GM21576 (cell line): ENCODE measurements around the gene GJD3.

ENCODE experiments used
- ATAC-seq: cut with Tn5 transposase; IDR thresholded peaks from one replicate; pipeline ENCODE4 v1.9.1; 2021; ENCODE audit warnings: mild to moderate bottlenecking, moderate library complexity; ENCODE audit not compliant: unreplicated experiment

Gene GJD3

DNA sequence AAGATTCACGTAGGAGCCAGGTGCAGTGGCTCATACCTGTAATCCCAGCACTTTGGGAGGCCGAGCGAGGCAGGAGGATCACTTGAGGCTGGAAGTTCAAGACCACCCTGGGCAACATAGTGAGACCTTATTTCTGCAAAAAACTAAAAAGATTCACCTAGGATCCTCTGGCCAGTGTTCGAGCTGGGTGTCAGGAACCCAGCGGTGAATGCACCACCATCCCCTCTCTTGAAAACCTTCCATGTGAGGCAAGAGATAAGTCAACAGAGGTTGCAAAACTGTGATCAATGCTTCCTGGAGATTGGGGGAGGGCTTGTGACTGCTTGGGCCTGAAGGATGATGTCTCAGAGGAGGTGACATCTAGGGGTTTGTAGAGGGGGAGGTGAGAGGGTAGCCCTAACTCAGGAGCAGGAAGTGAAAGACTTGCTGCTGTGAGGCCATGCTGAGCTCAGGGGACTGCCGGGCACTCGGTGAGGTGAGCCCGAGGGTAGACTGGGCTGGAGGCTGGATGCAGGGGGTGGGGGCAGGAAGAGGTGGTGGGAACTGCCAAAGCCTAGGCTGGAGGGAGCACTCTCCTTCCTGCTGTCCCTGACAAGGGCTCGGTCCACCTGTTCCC, 11.7 kb downstream of the GJD3 start:
- ATAC-seq = no peak

DNA sequence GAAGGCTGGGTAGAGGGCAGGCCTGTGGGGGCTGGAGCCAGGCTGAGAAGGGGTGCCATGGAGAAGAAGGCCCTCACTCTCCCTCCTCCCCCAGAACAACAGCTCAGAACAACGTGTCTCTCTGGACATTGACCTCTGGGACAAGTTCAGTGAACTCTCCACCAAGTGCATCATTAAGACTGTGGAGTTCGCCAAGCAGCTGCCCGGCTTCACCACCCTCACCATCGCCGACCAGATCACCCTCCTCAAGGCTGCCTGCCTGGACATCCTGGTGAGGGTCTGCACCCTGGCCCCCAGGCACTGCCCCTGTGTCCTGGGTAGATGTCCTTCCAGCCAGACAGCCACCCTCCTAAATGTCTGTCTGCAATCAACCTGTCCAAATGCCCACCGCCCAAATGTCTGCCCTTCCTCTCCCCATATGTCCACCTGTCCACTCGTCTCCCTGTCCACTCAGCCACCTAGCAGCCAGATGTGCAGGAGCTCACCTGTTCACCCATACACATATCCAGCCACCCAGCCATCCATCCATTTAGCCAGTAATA, 12.2 kb downstream of the GJD3 start:
- ATAC-seq = no peak

DNA sequence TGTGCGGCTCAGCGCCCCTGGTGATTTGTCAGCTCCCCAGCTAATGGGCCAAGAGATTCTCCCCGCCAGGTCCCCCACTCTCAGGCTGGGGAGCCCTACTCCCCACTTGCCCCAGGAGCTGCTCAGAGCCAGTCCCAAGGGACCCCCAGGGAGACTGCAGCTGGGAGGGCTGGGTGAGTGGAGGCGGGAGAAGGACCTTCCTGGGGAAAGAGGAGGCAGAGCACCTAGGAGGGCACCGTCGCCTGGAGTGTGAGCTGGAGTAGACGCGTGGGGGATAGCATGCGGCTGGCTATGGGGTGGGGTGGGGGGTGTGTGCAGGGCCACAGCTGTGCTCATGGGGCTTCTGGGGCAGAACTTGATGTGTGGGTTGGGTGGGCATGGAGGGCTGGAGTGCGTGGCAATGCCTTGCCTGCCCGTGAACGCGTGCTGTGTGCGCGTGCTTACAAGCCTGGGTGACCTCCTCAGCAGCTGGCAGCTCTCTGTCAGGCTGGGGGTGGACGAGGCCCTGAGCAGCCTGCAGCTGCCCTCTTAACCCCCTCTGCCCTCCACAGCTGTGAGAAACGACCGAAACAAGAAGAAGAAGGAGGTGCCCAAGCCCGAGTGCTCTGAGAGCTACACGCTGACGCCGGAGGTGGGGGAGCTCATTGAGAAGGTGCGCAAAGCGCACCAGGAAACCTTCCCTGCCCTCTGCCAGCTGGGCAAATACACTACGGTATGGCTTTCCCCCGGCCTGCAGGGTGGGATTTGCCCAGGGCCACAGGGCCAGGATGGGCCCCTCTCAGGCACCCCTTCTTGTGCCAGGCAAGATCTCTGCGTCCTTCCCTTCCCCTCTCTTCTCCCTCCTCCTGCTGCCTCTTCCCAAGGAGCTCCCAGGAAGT, 12.9 kb downstream of the GJD3 start:
- ATAC-seq = no peak

DNA sequence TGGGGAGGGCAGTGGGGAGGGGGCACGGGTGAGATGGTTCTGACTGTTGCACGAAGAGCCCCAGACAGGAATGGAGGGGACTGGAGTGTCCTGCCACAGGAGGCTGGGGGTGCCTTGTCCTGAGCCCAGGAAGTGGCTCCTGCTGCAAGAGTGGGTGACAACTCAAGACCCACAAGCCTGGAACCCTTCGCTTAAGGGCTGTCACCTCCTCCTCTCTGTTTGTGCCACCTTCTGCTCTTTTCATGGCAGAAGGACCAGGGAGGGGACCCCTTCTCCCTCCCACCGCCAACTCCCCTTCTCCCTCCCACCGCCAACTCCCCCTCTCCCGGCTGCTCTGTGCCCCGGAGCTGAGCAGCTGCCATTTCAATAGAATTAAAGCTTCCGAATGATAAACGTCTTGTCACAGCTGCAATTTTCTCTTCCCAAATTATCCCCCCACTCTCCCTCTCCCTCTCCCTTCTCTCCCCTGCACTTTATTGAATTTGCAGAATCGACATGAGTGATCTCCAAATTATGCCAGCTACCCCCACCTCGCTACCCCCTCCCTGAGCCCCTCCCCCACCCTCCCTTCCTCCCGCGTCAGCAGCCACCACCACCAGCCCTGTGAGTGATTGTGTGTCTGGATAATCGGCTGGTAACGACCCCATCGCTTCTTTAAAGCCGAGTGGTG, 13.7 kb downstream of the GJD3 start:
- no peak for ATAC-seq

DNA sequence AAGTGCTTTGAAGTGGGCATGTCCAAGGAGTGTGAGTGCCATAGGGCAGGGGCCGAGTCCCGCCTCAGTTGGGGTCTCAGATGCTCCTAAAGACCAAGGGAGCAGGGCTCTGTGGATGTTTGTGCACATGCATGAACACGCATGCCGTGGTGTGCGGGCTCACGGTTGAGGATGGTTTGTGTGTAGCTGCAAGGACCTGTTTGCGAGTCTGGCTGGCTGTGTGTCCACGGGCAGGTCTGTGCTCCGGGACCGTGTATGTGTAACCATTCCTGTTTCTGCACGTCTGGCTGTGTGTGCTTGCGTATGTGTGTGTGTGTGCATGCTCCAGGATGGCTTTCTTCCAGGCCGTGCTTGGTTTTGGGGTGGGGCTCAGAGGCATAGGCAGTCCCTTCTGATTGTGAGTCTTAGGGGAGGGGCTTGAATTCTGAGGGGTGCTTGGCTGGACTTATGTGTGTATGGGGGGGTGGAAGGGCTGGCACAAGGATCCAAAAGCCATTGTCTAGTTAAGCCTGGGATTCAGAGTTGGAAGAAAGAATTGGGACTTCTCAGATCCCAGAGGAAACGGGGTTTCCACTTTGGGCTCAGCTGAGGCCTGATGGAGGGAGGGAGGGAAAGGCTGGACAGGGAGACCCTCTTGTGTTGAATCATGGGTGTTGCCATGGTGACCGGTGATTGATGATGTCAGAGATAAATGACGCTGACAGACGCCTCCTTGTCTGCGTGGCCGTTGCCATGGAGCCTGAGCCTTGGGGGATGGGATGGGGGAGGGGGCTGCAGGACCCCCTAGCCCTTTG, 14.4 kb downstream of the GJD3 start:
- ATAC-seq = no peak

DNA sequence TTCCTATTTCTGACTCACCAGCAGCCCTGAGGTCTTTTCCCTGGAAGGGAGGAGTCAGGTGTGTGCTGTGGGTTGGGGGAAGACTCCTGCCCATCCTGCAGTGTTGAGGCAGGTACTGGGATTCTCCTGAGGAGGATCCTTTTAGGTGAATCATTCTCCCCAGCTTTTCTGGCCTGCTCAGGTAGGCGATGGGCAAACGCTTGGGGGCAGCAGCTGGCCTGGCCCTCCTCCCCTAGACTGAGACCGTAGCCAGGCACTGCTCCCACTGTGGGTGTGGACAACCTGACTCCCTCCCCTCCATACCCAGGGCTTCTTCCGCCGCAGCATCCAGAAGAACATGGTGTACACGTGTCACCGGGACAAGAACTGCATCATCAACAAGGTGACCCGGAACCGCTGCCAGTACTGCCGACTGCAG, 15.1 kb downstream of the GJD3 start:
- no peak for ATAC-seq

DNA sequence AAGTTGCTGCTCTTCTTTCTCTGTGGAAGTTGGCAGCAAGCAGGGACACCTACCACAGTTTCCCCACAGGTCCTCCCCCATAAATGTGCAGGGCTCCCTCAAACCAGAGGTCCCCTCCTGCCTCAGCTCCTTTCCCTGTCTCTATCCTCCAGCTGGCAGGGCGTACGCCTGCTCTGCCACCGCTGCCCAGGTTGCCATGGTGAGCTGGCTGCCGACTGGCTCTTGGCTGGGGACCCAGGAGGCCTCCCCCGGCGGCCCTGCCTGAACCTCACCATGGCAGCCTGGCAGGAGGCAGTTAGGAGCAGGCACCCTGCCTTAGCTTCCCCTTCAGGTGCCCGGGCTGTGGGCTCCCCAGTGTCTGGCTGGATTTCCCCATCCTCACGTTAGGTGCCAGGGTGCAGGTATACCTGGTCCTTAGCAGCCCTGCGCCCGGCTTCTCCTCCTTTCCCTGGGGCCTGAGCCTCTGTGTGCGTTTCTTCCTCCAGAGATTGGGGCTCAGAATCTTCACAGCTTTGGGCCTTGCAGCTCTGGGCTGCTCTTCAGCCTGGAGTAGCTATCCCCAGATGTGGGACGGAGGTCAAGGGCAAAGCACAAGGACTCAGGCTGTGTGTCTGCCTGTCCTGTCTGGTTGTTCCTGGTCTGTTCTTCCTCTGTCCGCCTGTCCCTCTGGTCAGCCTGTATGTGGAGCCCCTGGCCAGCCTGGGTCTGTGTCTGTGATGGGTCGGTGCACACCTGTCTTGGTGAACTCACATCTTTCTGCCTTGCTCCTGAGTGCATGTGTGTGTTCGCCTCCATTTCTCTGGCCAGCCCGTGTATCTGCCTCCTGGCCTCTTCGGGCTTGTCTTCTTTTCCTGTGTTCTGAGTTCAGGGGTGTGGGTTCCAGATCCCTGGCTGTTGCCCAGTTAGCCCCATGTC, 15.7 kb downstream of the GJD3 start:
- ATAC-seq = no peak

DNA sequence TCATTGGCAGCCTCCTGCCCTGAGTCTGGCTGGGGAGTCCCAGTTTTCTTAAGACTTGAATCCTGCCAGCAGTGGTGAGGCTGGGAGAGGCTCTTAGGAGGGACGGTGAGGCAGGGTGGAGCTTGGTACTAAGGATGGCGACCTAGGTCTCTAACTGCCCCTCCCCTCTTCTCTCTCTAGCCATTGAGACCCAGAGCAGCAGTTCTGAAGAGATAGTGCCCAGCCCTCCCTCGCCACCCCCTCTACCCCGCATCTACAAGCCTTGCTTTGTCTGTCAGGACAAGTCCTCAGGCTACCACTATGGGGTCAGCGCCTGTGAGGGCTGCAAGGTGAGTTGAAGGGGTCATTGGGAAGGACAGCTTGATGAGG, 16.4 kb downstream of the GJD3 start:
- ATAC-seq = no peak

DNA sequence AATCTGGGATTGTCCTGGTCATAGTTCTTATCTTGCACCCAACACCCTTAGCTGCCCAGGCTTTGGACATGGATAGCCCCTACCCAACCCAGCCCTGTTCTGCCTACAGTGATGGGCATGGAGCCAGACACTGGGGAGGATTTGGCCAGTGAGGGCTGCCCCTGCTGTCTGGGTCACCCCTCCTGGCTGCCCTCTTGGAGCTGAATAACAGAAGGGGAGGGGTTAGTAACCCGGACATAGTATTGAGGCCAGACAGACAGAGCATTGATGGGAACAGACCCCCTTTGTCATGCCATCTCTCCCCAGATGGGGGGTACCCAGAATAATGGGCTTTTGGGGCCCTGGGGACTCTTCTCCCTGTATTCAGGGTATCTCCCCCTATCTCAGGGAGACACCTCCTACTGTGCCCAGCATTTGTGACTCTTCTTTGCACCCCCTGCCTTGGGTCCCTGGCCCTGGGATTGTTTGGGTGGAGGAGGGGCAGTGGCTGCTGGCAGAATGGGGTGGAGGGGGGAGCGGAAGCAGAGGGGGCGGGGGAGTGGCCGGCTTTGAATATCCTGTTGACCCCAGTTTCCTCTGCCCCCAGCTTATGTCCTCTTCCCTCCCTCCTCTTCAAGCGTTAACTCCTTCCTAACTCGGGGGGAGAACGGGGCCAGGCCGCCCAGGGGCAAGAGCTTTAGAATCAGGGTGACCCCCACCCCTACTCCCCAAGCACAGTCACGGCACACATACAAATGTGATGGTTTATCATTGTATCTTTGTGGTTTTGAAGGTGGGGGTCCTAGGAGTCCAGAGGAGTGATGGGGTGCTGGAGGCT, 17.0 kb downstream of the GJD3 start:
- ATAC-seq = no peak

DNA sequence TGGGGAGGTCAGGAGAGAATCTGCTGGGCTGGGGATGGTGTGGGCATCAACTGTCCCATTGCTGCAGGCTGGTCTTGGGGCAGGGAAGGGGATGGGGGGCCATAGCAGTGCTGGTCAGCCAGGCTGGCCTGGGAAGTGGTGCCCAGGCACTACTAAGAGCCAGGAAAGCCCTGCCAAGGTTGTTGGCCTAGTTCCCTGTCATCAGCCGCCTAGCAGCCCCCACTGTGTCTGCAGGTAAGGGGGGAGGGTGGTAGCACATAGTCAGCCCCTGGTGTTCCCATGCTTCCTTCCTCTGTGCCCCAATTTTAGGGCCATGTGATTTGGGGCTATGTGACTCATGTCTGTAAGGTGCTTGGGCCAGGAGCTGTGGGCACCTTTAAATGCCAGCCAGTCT, 17.8 kb downstream of the GJD3 start:
- ATAC-seq = no peak

DNA sequence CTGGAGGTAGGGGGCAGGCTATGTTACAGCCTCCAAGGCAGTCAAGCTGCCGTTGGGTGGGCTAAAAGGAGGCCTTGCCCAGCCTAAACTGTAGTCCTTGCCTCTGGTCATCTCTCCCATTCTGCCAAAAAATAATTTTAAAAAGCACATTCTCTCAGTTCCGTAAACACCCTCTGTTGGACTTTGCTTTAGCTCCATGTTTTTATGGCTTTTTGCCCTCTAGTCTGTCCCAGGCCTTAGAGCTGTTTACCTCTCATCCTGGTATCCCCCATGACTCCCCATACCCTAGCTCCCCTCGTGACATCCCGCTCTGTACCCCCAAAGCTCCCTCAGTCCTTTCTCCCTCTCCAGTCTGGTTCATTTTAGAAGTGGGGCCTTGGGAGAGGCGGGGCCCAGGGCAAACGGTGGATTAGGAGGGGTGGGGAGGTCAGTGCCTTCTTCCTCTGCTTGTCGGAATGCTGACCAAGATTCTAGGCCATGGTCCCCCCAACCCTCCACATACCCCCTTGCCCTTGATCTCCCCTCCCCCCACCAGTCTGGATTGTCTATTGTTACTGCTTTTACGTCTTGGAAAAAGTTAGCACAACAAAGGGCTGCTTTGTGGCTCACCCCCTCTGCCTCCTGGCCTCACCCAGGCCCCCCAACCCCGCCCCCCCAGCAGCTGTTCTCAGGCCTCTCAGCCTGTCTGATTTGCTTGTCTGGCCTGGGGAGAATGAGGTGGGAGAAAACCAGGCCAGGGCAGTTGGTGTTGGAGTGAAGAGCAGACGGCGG, 18.4 kb downstream of the GJD3 start:
- no peak for ATAC-seq

DNA sequence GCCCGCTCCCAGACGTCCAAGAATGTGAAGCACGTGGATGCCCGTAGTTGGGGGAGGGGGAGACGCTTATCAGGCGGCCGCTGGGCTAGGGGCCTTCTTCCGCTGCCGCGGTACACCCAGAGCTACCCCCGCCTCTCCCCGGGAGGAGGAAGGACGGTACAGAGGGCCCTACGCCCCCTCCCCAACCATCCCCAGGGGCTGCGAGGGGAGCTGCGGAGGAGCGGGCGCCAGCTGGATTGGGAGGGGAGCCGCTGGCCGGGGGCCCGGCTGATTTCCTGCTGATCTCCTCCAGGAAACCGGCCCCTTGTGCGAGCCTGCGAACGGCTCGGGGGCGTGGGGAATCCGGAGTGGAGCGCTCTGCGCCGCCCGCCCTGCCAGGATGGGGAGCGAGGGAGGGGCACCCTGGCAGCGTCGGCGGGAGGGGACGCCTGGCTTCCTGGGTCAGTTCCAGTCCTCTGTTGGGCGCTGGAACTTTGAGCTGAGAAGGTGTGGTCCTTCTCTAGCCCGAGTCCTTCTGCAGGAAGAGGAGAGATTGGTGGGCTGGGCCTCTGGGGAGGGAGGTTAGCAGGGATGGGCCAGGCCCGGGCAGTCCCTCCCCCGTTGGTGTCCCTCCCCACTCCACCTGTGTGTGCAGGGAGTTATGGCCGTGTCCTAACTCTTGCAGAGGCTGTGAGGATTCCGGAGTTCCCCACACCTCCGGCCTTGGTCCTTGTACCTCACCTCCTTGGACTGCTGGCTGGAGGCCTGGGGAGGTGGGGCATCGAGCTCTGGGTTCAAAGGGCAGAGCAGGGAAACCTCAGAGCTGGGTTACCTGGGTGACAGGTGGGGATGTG, 19.2 kb downstream of the GJD3 start:
- no peak for ATAC-seq

DNA sequence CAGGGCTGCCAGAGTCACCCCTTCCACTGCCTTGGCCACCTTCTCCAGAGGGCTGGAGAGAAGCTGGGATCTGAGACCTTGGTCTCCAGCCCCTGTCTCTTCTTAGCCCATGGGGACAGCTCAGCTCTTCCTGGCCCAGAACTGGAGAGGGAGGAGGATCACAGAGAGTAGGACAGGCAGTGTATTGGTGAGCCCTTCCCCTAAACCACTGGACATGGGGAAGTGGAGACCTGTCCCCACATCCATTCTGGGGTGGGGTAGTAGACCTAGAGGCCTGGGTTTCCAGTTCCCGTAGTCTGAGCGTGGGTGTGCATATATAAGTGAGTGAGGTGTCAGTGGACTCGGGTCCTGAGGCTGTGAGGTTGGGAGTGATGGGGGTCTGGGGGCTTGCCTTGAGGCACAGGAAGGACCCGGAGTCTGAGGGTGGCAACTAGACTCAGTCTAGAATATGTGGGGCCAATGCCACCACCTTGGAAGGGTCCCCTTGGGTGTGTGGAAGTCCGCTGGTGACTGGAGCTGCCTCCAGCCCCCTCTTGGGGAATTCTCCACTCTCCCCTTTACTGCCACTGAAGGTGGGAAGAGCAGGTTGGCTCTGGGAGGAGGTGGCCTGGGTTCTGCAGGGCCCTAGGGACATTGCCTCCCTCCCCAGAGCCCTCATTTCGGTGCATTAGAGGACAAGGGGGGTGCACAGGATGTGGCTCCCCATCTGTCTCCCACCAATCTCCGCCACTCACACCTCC, 19.9 kb downstream of the GJD3 start:
- ATAC-seq = no peak

DNA sequence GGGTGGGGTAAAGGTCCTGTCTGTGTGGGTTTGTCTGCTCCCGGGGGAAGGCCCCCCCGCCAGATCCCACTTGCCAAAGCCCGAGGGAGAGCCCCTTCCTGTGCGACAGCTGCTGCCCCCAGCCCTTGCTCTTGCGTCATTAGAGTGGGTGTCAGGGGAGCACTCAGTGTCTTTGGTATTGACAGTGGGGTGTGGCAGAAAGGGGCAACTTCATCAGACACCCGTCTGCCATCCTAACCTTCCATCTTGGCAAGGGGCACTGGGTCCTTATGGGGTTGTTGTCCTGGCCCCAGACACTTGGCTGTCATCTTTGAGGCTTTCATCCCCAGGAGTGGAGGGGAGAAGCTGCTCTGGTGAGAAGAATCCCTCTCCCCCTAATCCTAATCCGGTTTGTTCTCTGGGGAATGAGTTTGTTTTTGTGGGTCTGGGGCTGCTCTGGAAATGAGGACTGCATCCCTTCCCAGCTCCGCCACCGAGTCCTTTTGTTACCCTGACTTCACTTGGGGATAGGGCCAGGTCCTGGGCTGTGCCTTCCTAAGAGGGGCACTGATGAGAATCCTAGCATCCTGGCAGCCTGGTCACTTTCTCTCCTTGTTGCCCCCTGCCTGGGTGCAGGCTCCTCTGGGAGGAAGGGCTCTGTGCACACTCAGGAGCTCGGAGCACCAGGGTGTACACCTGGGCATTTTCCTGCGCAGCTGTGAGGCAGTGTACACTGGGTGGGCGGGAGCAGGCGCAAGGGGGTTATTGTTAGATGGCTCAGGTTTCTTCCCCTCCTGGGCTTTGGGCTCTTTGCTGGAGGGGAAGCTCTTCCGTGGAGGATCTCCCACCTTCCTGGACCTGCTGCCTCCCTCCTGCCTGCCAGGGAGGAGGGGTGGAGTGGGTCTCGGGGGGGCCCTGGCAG, 21.1 kb downstream of the GJD3 start:
- ATAC-seq = no peak

DNA sequence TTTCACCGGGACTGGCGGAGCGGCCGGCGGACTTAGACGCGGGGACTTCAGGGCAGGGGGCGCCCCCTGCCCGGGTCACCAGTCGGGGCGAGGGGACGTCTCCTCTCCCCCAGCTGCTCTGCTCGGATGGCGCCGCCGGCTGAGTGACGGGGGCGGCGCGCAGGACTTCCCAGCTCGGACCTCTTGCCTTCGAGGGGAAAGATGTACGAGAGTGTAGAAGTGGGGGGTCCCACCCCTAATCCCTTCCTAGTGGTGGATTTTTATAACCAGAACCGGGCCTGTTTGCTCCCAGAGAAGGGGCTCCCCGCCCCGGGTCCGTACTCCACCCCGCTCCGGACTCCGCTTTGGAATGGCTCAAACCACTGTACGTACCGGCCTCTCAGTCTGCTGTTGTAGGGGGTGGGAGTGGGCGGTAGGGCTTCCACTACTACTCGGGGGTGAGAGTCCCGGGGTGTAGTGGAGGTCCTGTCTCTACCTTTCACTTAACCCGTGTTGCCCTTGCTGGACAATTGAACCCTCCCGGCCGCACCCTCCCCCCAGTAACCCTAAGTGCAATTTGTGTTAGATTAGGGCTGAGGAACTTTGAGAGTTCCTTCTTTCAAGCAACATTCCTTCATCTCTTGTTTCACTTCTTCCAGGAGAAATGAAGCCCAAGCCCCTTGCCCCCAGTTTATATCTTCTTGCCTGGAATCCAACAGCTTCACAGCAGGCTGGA, 21.9 kb downstream of the GJD3 start:
- no peak for ATAC-seq
